GM18858 (cell line): ENCODE results near the gene HACD2.

Experiments used
- ATAC-seq: cut with Tn5 transposase; IDR thresholded peaks from one replicate; pipeline ENCODE4 v1.9.1; 2021; ENCODE audit not compliant: unreplicated experiment

The HACD2 gene

GRCh38 chr3:123571973-123572365, 12.9 kb downstream of the HACD2 start:
- ATAC-seq = no peak

- ATAC-seq = no peak
These were observed 13.4 kb downstream of the HACD2 start for GRCh38 chr3:123571264-123571972.

GRCh38 chr3:123568875-123569274, 16.0 kb downstream of the HACD2 start:
- ATAC-seq = no peak

- no peak for ATAC-seq
These were observed 16.8 kb downstream of the HACD2 start for GRCh38 chr3:123568034-123568433.

GRCh38 chr3:123564056-123564455, 20.8 kb downstream of the HACD2 start:
- no peak for ATAC-seq

DNA sequence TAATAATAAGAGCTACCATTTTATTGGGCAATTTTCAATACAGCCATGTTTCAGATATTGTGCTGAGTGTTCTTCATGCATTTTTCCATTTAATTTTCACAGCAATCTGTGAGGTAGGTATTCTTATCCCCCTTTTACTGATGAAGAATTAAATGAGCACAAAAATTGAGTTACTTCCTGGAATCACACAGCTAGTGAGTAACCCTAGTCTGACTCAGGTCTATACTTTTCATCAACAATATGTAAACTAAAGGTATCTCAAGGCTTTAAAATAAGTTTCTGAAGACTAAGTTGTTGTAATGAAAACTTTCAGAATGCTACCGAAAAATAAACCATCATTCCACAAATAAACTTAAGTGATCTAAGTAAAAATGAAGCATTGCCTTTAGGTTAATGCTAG, 22.3 kb downstream of the HACD2 start:
- no peak for ATAC-seq

DNA sequence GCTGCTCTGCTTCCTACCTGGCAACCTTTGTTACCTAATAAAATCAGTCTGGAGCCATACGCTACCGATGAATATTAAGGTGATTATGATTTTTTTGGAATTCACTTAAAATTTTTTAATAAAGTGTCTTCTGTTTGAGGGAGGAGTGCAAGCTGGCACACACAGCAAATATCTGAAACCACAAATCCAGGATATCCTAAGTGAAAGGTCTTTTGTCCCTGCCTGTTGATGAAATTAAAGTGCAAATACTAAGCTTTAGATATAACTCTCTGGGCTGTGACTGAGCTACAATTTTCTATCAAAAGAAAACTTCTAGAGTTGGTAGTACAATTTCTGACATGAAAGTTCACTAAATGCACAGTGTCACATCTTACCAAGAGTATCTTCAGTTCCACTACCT, 23.7 kb downstream of the HACD2 start:
- no peak for ATAC-seq

GRCh38 chr3:123559040-123559861, 25.6 kb downstream of the HACD2 start:
- no peak for ATAC-seq

DNA sequence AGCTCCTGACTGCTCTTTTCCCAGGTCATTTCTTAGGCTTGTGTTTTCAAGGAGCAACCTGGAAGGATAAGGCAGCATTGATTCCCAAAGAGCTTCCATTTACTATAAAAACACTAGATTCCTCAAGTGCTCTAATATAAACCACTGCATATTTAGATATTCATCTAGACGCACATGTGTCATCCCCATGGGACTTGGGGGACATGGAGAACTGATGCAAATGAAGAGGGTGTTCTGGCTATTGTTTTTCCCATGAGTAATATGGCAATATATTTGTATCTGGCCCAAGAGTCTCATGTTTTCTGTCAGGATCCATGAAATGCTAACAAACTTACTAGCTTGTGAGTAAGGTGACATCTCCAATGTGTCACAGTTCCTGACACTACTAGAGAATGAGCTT, 31.3 kb downstream of the HACD2 start:
- ATAC-seq = no peak

GRCh38 chr3:123552768-123553167, 32.1 kb downstream of the HACD2 start:
- ATAC-seq = no peak

DNA sequence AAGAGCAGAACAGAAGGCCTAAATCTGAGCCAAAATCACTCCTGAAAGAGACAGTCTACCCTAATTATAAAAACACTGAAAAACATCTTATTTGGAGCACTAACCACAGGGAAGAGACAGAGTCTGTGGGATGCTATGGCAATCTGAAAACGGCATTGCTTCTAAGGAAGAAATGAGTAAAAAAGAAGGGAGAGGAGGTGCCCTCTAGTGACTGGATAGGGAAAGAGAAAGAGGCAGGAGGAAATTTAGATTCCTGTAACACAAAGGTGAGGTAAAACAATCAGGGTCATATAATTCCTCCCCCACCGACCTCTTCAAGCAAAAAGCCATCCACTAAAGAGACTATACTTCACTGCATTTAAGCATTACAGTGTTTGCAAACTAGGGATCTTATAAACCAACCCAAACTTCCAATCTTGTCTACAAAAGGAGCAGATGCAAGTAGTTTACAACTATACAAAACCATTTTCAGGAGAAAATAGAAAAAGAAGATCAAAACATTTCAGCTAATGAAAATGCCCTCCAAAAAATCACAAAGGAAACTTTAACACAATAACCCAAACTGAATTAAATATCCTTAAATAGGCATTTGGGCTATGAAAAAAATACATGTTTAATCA, 32.6 kb downstream of the HACD2 start:
- ATAC-seq = no peak

- no peak for ATAC-seq
These were observed 36.9 kb downstream of the HACD2 start for GRCh38 chr3:123547881-123548519.

GRCh38 chr3:123546133-123546755, 38.6 kb downstream of the HACD2 start:
- no peak for ATAC-seq

GRCh38 chr3:123543950-123544349, 40.9 kb downstream of the HACD2 start:
- ATAC-seq = no peak

DNA sequence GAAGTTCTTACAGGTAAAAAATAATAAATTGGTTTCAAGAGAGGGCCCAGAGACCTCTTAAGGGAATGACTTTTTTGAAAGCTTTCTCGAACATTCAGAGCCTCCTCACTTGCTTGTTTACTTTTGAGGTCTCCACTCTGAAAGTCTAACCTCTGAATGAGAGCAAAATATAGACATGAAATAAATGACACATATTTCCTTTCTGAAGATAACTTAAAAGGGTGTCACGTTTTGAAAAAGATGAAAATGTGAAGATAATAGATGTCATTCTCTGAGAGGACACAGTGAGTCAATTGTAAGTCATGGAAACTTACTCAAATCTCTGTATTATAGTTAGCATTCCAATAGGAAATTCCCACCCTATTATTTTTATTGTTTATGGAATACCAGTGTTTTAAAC, 44.6 kb downstream of the HACD2 start:
- ATAC-seq = no peak

DNA sequence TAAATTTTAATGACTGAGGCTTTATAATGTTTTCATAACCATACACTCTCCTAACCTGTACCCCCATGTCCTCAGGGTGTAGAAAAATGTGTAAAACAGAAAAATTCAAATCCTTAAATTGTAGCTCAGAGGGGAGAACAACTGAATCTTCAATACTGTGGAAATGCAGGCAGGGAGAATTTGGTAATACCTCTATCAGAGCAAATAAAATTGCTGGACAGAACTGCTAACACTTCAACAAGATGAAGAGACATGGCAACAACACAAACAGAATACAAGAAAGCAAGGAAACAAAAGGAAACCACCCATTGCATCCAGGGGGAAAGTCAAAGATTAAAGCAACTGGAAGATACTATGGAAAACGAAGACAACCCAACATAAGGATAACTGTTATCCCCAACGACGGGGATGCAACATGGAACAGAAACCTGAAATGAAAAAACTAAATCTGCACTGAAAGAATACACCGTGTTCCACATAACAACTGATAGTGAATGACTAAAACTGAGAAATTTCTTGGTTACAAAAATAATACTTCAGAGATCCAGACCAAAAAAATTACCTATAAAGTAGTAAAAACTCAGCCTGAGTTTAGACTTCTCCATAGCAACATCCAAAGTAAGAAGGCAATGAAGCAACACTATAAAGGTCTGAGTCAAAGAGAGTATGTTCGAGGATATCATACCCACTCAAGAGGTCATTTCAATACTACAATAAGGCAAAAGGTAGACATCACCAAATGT, 48.5 kb downstream of the HACD2 start:
- peak; percentile 76 for ATAC-seq

GRCh38 chr3:123535580-123535979, 49.3 kb downstream of the HACD2 start:
- ATAC-seq = no peak

DNA sequence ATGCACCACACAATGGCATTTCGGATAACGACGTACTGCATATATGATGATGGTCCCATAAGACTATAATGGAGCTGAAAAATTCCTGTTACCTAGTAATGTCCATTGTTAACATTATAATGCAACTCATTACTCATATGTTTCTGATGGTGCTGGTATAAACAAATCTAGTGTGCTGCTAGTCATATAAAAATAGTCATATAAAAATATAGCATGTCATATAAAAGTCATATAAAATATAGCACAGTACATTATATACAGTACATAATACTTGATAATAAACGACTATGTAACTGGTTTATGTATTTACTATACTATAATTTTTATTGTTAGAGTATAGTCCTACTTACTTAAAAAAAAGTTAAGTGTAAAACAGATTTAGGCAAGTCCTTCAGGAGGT, 50.6 kb downstream of the HACD2 start:
- ATAC-seq = no peak

DNA sequence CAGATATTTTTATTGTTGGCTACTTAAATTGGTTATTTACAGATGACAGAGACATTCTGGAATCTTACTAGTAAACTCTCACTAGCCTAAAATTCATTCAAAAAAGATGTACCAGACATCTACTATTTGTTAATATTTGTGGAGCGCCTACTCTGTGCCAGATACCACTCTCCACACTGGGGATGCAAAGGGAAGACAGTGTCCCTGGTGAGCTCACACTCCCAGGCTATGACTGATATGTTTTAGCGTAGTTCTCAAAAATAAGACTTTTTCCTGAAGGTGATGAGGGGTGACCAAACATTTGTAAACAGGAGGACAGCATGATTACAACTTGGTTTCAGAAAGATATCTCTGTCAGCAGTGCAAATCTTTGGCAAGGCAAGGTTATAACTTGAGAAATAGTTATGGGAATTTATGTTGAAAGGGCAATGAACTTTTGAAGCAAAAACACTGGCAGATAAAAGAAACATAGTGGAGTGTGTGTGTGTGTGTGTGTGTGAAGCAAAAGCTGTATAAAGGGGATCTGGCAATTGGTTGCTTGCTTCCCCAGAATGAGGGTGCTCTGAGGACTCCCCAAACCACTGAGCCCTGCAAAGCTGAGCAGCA, 51.2 kb downstream of the HACD2 start:
- no peak for ATAC-seq

GRCh38 chr3:123528130-123528529, 56.7 kb downstream of the HACD2 start:
- no peak for ATAC-seq
